ENCODE measurements around the gene ELMO3. TPM values are rescaled to one million over a fixed set of nuclear protein-coding genes. Genes with fewer than 3 reads are reported as not detected.

The ELMO3 gene, protein sequence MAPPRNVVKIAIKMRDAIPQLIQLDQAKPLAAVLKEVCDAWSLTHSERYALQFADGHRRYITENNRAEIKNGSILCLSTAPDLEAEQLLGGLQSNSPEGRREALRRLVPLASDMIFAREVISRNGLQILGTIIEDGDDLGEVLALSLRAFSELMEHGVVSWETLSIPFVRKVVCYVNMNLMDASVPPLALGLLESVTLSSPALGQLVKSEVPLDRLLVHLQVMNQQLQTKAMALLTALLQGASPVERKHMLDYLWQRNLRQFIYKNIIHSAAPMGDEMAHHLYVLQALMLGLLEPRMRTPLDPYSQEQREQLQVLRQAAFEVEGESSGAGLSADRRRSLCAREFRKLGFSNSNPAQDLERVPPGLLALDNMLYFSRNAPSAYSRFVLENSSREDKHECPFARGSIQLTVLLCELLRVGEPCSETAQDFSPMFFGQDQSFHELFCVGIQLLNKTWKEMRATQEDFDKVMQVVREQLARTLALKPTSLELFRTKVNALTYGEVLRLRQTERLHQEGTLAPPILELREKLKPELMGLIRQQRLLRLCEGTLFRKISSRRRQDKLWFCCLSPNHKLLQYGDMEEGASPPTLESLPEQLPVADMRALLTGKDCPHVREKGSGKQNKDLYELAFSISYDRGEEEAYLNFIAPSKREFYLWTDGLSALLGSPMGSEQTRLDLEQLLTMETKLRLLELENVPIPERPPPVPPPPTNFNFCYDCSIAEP
- 0.35 TPM for polyA plus RNA-seq

DNA sequence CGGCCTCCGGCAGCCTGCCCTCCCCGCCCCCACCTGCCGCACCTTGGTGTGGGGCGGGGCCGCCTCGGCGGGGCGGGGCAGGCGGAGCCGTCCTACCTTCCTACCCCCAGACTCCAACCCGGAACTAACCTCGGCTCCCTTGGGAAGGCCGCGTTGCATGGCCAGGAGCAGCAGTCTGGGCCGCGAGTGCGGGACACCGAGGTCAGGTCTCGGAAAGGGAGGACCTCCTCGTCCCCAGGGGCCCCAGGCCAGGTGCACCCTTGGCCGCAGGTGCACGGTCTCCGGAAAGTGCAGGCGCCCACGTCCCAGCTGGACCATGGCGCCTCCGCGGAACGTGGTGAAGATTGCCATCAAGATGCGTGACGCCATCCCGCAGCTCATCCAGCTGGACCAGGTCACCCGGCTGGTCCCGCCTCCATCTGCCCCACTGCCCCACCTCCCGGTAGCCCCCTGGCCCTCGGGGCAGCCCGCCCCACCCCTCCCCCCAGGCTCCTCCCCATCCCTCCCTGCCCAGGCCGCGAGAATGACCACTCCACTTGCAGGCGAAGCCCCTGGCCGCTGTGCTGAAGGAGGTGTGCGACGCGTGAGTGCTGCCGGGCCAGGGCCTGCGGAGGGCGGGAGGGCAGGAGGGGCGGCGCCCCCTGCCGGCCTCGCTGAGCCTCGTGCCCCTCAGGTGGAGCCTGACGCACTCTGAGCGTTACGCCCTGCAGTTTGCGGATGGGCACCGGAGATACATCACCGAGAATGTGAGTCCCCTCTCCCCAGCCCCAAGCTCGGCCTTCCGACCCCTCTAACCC lies at the start of gene ELMO3:
ELMO3 (plus strand) TSS at position 121 of the 797 bp plus-strand sequence; CDS start at position 317, 196 bp downstream.
- Mint-ChIP-seq H3K4me3 (peak within 1 kb of the TSS; percentile 25 to 78 (median 50)), H3K27me3 (no peaks in the 10 kb centered on the region), H3K9me3 (no peaks in the 10 kb centered on the region), H3K4me1 (peaks cover 2 to 11% (median 3%) of the 10 kb centered on the region in 3 donors), H3K36me3 (peaks cover 8% of the 10 kb centered on the region), H3K27ac (peak within 1 kb of the TSS; percentile 67 to 76 (median 74))

DNA sequence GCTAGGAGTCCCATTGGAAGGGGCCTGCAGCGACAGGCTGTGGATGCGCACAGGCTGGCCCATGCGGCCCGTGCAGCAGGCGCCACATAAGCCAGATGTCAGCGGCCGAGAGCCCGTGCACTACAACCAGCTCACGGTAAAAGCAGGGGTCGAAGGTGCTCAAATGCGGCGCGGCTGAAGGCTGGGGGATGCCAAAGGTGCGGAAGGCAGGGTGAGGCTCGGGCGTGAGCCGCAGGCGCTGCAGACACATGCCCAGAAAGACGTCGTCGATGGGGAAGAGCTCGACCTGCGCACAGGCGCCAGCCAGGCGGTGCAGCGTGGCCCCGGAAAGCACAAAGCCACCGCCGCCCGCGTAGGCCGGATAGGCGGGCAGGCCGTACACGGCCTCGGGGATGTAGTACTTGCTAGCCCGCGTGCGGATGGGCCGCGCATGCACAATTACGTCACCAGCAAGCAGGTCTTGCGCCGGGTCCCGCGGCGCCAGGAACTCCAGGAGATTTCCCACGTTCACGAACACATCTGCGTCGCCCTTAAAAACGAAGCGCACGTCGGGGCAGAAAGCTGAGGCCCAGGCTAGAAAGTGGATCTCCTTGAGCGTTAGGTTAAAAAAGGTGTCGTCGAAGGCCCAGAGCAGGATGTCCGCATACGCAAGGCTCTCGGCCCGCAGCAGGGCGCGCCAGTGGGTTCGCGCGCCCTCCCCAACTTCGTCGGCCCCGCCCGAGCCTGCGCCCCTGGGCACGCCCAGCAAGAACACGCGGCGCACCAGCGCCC lies 49.5 kb upstream of the ELMO3 start:
- Mint-ChIP-seq H3K4me3 (peak overlapping the region in 3 of 4 donors; percentile 48 to 53 (median 51)), H3K4me1 (peaks cover 3 to 7% (median 5%) of the 10 kb centered on the region in 3 donors), H3K9me3 (no peaks in the 10 kb centered on the region), H3K27me3 (peaks cover 6% of the 10 kb centered on the region), H3K36me3 (peaks cover 8% of the 10 kb centered on the region), H3K27ac (peak overlapping the region in 1 of 3 donors; percentile 35)

DNA sequence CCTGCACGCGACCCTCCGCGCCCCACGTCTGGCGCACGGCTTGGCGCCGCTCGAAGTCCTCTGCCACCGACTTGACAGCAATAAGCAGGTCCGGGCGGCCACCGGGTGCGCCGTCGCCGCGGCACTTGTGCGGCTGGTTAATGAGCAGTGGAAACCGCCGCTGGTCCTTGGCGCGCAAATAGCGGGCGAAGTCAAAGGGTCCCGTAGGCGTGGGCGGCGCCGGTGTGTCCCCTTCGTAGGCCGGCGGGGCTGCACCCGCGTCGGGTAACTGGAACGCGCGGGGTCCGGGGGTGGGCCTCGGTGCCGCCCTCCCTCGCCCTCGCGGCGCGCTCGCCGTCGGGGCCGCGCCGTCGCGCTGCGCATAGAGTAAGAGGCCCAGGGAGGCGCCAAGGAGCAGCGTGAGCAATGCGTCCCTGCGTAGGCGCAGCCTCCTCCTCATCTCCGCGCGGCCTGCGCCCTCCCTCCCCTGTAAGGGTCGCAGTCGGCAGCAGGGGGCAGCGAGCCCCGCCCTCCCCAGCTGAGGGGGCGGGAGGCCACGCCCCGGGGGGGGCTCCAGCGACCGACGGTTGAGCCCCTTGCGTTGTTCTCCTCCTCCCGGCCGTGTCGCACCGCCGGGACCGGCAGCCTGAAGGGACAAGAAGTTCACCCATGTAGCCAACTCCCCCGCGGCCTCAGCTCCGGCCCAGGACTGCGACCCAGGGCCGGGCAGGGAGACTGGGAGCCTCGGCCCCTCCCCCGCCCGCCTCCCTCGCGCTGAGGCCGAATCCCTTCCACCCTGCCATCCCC lies 48.7 kb upstream of the ELMO3 start:
- Mint-ChIP-seq H3K36me3 (peaks cover 2% of the 10 kb centered on the region), H3K27me3 (peaks cover 6% of the 10 kb centered on the region), H3K4me3 (peak overlapping the region in 2 of 4 donors; percentile 23 to 75), H3K27ac (no peak overlapping the region), H3K9me3 (no peaks in the 10 kb centered on the region), H3K4me1 (peaks cover 4 to 7% (median 5%) of the 10 kb centered on the region in 3 donors)

DNA sequence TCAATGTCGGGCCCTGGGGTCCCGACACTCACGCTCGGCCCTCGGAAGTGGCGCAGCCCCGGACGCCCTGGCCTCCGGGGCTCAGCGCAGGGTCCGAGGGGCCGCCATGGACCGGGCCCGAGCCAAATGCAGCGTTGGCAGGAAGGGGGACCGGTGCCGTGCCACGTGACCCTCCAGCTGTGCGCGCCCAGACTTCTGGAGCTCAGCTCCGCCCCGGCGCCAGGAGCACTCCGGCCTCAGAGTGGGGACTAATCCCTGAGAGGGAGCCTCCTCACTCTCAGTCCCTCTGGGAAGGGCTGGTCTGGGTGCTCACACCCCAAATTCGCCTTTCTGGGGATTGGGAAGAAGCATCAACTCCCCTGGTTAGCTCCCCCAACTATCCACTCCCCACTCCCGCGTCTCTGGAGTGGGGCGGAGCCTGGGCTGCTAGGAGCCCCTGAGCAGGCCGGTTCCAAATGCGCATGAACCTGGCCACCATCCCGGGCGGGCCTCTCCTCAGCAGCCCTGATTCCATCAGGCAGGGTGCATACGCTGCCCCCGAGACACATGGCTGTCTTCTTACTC lies 48.0 kb upstream of the ELMO3 start, which contains the start of gene B3GNT9:
B3GNT9 (minus strand) TSS at position 166 of the 564 bp plus-strand sequence. CDS start 513 bp downstream, outside the sequence.
- no peaks in the 10 kb centered on the region for H3K9me3 Mint-ChIP-seq
- H3K27ac Mint-ChIP-seq = no peak within 1 kb of the TSS
- H3K4me3 Mint-ChIP-seq = peak within 1 kb of the TSS; percentile 69 to 83 (median 78)
- H3K27me3 Mint-ChIP-seq = peaks cover 6% of the 10 kb centered on the region
- H3K36me3 Mint-ChIP-seq = peaks cover 2% of the 10 kb centered on the region
- peaks cover 5 to 11% (median 5%) of the 10 kb centered on the region in 3 donors for H3K4me1 Mint-ChIP-seq

DNA sequence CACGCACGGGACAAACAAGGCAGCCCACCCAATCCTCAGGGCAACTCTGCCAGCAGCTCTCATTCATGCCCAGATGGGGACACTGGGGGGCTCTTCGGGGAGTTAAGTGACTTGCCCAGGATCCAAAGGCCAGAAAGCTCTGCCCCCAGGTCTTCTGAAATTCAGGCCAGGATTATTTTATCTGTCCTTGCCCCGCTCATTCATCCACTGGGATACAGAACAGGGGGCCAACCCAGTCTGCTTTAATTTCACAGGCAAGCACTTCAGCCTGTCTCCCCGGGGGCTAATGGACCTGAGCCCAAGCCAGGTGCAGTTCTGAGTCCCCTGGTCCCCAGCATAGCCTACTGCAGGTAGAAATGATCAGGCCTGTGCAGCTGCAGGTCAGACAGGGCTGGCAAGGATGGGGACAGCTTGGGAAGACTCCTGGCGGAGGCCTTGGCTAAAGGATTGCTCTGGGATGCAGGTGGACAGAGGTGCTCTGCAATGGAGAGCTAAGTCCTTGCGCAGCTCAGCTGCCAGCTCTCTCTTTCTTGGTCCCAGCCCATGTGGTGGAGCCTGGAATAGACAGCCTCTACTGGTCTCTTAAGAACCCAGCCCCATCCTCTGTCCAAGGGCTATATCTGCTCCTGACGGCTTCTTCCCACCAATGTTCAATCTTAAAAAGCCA lies 47.4 kb upstream of the ELMO3 start:
- peaks cover 5 to 16% (median 11%) of the 10 kb centered on the region in 3 donors for H3K4me1 Mint-ChIP-seq
- H3K27ac Mint-ChIP-seq = no peak overlapping the region
- peak overlapping the region; percentile 69 to 83 (median 78) for H3K4me3 Mint-ChIP-seq
- peaks cover 6% of the 10 kb centered on the region for H3K27me3 Mint-ChIP-seq
- H3K9me3 Mint-ChIP-seq = no peaks in the 10 kb centered on the region
- H3K36me3 Mint-ChIP-seq = peaks cover 2% of the 10 kb centered on the region

DNA sequence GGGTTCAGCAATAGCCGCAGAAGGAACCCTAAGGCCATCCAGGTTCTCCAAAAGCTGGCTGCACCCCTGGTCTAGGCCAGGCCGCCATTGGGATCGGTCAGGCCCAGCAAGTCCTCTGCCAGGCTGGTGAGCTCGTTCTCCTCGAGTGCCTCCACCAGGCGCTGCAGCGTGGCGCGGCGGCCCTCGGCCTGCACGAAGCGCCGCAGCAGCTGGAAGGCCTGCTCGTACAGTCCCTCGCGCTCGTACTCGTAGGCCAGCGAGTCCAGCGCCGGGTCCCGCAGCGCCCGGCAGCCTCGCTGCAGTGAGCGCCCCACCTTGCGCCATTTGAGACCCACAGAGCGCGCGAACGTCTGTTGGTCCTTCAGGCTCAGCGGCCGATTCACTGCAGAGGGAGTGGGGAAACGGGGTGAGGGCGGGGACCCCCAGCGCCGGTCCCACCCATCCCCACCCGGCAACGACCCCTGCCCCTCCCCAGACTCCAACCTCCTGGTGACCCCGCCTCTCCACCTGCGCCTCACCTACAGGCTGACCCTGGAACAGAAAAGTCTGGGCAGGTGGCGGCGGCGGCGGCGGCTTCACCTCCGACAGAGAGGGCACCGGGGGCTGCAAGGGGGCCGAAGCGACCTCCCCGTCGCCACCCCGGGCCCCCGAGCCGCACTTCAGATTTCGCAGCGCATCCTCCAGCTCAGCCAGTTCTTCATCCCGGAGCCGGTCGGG lies 44.2 kb upstream of the ELMO3 start:
- Mint-ChIP-seq H3K36me3 (no peaks in the 10 kb centered on the region), H3K4me1 (peaks cover 19 to 35% (median 30%) of the 10 kb centered on the region in 3 donors), H3K4me3 (peak overlapping the region in 1 of 4 donors; percentile 87), H3K9me3 (no peaks in the 10 kb centered on the region), H3K27ac (no peak overlapping the region), H3K27me3 (no peaks in the 10 kb centered on the region)

DNA sequence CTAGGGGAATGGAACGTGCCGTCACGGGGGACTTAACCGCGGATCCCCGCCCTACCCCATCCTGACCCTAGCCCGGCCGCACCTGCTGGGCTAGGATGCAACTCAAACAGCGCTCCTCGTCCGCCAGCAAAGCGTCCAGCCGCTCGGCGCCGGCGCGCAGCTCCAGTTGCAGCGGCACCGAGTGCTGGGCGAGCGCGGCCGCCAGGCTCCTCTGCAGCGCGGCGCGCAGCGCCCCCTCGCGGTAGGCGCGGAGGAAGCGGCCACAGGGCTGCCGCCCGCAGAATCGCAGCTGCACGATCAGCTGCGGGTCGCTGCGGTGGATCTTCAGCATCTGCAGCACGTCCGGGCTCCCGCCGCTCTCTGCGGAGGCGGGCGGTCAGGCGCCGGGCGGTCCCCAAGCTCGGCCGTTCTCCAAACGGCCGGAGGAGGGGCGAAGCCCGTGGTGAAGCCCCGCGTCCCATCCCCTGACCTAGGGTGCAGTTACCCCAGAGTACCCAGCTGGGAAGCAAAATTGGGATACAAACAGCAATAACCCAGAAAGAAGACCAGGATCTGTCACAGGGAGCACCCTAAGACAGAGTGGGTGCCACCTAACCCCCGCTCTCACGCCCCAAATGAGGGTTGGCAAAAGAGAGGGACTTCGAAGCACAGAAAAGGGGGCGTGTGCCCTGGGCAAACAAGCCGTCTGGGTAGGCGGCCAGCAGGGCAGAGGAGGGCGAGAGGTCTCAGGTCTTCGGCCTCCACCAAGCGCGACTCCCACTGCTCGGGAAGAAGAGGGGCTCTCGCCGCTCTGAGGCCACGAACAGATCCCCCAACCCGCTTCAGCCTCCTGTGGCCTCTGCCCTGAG lies 43.4 kb upstream of the ELMO3 start:
- no peaks in the 10 kb centered on the region for H3K27me3 Mint-ChIP-seq
- H3K27ac Mint-ChIP-seq = peak overlapping the region in 1 of 3 donors; percentile 97
- H3K4me1 Mint-ChIP-seq = peaks cover 19 to 38% (median 30%) of the 10 kb centered on the region in 3 donors
- peak overlapping the region; percentile 20 to 87 (median 70) for H3K4me3 Mint-ChIP-seq
- no peaks in the 10 kb centered on the region for H3K36me3 Mint-ChIP-seq
- H3K9me3 Mint-ChIP-seq = no peaks in the 10 kb centered on the region

DNA sequence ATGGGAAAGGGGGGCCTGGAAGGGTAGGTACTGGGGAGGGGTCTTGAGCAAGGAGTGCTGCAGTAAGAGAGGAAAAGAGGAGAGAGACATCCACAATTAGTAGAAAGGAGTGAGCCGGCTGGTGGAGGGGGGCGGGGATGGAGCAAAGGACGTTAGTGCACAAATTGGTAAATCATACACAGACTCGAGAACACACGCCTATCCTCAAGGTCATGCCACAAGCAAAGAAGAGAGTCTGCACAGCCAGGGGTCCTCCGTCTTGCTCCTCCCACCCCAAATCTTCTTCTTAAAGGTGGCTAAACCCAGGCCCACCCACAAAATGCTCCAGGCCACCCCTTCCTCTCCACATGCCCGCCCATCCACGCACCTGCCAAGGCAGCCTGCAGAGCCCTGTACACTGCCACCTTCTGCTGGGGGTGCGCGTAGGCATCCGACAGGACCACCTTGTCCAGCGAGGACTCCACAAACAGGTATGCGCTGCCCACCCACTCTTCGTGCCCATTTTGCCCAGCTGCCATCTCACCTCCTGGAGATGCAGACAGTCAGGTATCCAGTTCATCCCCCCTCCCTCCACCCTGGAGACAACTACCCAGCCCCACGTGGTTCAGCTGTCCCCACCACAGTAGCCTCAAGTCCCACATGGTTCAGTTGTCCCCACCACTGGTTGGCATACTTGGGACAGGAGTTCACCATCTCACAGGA lies 42.6 kb upstream of the ELMO3 start:
- Mint-ChIP-seq H3K4me3 (peak overlapping the region in 2 of 4 donors; percentile 63 to 72), H3K36me3 (no peaks in the 10 kb centered on the region), H3K9me3 (no peaks in the 10 kb centered on the region), H3K4me1 (peaks cover 25 to 34% (median 34%) of the 10 kb centered on the region in 3 donors), H3K27ac (peak overlapping the region; percentile 14 to 97 (median 19)), H3K27me3 (peaks cover 4% of the 10 kb centered on the region)

DNA sequence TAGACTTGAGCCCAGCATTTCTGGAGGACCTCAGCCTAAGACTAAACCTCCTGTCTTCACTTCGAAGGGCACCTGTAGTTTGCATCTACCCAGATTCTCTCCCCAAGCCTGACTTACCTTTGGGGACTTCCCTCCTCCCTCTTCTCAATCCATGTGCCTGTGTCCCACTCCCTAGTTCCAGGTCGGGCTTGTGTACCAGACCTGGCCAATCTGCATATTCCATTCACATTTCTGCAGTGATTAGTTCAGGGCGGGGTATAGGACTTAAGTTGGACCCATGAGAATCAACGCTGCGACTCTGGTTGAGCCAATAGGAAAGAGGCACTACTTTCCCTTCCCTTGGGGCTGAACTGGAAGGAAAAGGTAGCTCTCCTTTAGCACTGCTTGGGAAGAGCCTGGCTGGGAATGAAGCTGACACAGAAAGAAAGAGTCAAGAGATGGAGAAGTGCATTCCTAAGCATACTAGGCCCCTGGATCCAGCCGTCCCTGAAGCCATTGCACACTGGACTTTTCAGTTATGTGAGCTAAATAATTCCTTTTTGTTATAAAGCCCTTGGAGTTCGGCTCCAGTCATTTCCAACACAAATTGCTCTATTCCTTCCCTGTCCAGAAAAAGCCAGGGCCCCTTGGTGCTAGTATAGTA lies 41.7 kb upstream of the ELMO3 start:
- Mint-ChIP-seq H3K27ac (peak overlapping the region; percentile 94 to 97 (median 97)), H3K9me3 (no peaks in the 10 kb centered on the region), H3K4me3 (peak overlapping the region in 1 of 4 donors; percentile 99), H3K4me1 (peaks cover 27 to 34% (median 34%) of the 10 kb centered on the region in 3 donors), H3K36me3 (no peaks in the 10 kb centered on the region), H3K27me3 (peaks cover 11% of the 10 kb centered on the region)

DNA sequence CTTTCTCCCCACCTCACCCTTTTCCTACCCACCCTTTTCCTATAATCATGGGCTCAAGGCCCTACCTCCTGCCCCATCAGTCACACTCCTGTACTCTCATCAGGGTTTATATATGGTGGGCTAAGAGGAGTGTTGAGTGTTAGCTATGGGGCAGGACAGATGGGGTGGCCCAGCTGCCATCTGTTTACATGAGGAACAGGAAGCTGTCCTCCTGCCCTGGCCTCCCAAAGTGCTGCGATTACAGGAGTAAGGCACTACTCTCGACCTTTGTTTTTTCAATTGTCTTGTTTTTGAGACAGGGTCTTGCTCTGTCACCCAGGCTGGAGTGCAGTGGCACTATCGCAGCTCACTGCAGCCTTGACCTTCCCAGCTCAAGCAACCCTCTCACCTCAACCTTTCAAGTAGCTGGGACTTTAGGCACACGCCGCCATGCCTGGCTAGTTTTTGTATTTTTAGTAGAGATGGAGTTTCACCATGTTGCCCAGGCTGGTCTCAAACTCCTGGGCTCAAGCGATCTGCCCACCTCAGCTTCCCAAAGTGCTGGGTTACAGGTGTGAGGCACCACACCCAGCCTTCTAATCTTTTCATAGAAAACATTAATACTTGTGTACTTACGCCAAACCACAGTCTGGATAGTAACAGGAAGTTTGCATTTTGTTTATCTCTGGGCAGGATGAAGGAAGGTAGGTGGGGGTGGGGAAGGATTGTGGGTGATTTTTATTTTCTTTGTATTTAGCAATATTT lies 40.9 kb upstream of the ELMO3 start:
- H3K4me3 Mint-ChIP-seq = peak overlapping the region; percentile 91 to 99 (median 94)
- peaks cover 17% of the 10 kb centered on the region for H3K27me3 Mint-ChIP-seq
- H3K4me1 Mint-ChIP-seq = peaks cover 32 to 38% (median 34%) of the 10 kb centered on the region in 3 donors
- no peaks in the 10 kb centered on the region for H3K9me3 Mint-ChIP-seq
- no peaks in the 10 kb centered on the region for H3K36me3 Mint-ChIP-seq
- H3K27ac Mint-ChIP-seq = peak overlapping the region; percentile 94 to 97 (median 97)

Measured in IgD-negative memory B cell (primary cell).